DND-41 (cell line): ENCODE data around the gene HLA-A.

Experiments used
- ATAC-seq: fragments of 200-7000 bp; cut with Tn5 transposase; 3 replicates; pipeline ENCODE4 v1.9.1; 2021; ENCODE audit warnings: low read depth; ENCODE audit not compliant: insufficient read depth
- DNase-seq: peaks from one replicate; pipeline ENCODE4 v3.0.0-alpha.2; 2020
- H2AFZ ChIP-seq: 2 replicates; pipeline ENCODE4 v1.6.0; 2012; ENCODE audit warnings: low read depth, low read length
- H3K27ac ChIP-seq: 2 replicates; pipeline ENCODE4 v1.5.1; 2012; ENCODE audit warnings: low read length, inconsistent platforms
- H3K27me3 ChIP-seq: fragments of 200-600 bp; sonication (generic); 2 replicates; pipeline ENCODE4 v1.6.0; 2012; ENCODE audit warnings: low read length, mild to moderate bottlenecking, inconsistent platforms; ENCODE audit not compliant: insufficient read depth, poor library complexity
- H3K36me3 ChIP-seq: 2 replicates; pipeline ENCODE4 v1.5.1; 2012; ENCODE audit warnings: low read length, inconsistent platforms; ENCODE audit not compliant: insufficient read depth
- H3K4me1 ChIP-seq: 2 replicates; pipeline ENCODE4 v1.5.1; 2012; ENCODE audit warnings: mild to moderate bottlenecking, low read length; ENCODE audit not compliant: insufficient read depth
- H3K4me2 ChIP-seq: 2 replicates; pipeline ENCODE4 v1.6.0; 2012; ENCODE audit warnings: mild to moderate bottlenecking, moderate library complexity, low read length, inconsistent platforms; ENCODE audit not compliant: insufficient read depth
- H3K4me3 ChIP-seq, 2 experiments: fragments of 200-600 bp in 1 of 2; shearing (Covaris generic) in 1 of 2; 2 replicates each; pipeline ENCODE4 v1.5.1; 2012 to 2016; ENCODE audit warnings: inconsistent platforms in 2 of 2, low read length in 2 of 2, mild to moderate bottlenecking in 2 of 2, low read depth in 1 of 2, moderate library complexity in 1 of 2
- H3K79me2 ChIP-seq: 2 replicates; pipeline ENCODE4 v1.6.0; 2012; ENCODE audit warnings: low read length, inconsistent platforms; ENCODE audit not compliant: insufficient read depth
- H3K9ac ChIP-seq: 2 replicates; pipeline ENCODE4 v1.6.0; 2012; ENCODE audit warnings: low read depth, mild to moderate bottlenecking, inconsistent platforms, low read length, moderate library complexity
- H3K9me3 ChIP-seq: 2 replicates; pipeline ENCODE4 v1.5.1; 2012; ENCODE audit warnings: low read length, moderate library complexity, mild to moderate bottlenecking, inconsistent platforms; ENCODE audit not compliant: insufficient read depth, severe bottlenecking
- H4K20me1 ChIP-seq: 2 replicates; pipeline ENCODE4 v1.6.0; 2012; ENCODE audit warnings: low read length; ENCODE audit not compliant: insufficient read depth
- EZH2 ChIP-seq: IDR thresholded peaks from 3 replicates; pipeline ENCODE4 v1.6.1; 2012; ENCODE audit warnings: borderline replicate concordance, low read depth, mild to moderate bottlenecking, moderate library complexity, low read length, inconsistent platforms; ENCODE audit not compliant: severe bottlenecking
- TF ChIP-seq, protein P1 (sequence below): IDR thresholded peaks from 2 replicates; pipeline ENCODE4 v1.5.1; 2012; ENCODE audit warnings: borderline replicate concordance, low read length, moderate library complexity, mild to moderate bottlenecking; ENCODE audit not compliant: poor library complexity, severe bottlenecking; ENCODE audit errors: extremely low read depth

Gene HLA-A

DNA sequence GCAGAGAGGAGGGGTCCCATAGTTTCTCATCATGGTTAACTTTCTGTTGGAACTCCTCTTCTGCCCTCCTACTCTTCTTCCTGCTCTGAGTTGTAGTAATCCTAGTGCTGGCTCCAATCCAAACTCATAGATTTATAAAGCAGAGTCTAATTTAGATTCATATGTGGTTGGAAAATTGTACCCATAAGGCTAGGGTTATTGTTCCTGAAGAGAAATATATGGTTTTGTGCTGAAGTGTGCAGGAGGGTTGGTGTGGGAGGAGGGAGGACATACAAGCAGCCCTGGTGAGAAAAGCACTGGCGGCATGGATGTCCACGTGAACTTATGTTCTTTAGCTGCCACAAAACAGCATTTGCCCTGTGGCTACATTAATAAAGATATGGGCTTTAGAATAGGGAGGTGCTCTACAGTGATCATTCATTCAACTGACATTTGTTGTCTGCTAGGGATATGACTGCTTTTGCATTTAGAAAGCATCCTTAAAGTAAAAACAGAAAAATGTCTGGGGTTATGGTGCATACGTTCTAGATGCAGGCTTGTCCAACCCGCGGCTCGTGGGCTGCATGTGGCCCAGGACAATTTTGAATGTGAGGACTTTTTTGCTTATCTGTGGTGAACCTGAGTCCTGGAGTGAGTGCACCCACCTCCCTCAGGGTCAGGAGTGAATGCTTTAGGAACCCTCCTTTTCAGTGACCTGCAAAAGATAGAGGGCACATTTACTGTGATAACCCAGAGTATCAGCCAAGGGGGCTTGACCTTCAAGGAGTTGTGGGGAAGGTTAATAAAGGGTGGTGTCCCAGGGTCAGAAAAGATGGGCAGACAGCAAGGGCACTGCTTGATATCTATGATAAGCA lies 4.1 kb downstream of the HLA-A start:
- H4K20me1 ChIP-seq, result peaks cover 4% of the 10 kb centered on the region
- peaks cover 15% of the 10 kb centered on the region for H3K4me1 ChIP-seq
- no peak for DNase-seq
- no peak overlapping the region for H3K4me2 ChIP-seq
- ATAC-seq, result no peak
- H3K36me3 ChIP-seq, result peaks cover 17% of the 10 kb centered on the region
- H3K27me3 ChIP-seq, result no peaks in the 10 kb centered on the region
- H3K4me3 ChIP-seq, result no peak overlapping the region
- no peak overlapping the region for H3K27ac ChIP-seq
- no peaks in the 10 kb centered on the region for H3K9me3 ChIP-seq
- no peak overlapping the region for H2AFZ ChIP-seq
- H3K9ac ChIP-seq, result no peak overlapping the region
- TF ChIP-seq EZH2, result no peak
- TF ChIP-seq, protein P1, sequence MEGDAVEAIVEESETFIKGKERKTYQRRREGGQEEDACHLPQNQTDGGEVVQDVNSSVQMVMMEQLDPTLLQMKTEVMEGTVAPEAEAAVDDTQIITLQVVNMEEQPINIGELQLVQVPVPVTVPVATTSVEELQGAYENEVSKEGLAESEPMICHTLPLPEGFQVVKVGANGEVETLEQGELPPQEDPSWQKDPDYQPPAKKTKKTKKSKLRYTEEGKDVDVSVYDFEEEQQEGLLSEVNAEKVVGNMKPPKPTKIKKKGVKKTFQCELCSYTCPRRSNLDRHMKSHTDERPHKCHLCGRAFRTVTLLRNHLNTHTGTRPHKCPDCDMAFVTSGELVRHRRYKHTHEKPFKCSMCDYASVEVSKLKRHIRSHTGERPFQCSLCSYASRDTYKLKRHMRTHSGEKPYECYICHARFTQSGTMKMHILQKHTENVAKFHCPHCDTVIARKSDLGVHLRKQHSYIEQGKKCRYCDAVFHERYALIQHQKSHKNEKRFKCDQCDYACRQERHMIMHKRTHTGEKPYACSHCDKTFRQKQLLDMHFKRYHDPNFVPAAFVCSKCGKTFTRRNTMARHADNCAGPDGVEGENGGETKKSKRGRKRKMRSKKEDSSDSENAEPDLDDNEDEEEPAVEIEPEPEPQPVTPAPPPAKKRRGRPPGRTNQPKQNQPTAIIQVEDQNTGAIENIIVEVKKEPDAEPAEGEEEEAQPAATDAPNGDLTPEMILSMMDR, result no peak
- peaks cover 17% of the 10 kb centered on the region for H3K79me2 ChIP-seq

DNA sequence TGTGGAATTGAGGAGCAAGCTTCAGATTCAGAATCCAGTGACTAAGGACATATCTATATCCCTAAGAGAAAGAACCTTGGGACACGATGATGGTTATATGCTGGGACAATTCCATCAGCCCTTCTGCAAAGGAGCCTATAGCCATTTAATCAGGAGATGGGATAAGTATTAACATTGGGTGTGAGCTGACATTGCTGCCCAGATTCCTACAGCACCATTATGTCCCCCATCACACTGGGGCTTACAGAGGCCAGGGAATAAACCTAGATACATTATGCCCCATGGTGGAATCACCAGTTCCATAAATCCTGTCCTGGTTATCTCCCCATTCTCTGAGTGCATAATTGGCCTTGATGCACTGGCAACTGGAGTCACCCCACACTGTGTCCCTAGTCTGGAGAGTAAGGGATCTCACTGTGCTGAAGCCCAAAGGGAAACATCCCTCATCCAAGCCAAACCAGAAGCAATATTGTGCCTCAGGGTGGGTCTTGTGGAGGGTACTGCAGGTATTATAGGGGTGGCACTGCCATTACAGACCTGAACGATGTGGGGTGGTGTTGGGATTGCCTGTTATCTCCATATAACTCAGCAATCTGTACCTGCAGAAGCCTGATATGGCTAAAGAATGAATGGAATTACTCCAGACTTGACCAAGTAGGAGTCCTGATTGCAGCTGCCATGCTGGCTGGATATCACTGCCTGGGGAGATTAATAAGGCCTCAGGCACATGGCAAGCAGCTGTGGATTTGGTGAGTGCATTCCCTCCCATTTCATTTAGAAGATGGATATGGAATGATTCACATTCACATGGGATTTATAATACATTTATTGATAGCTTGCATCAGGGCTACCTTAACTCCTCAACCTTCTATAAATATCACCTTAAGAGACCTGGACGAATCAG lies 5.0 kb downstream of the HLA-A start:
- H3K27me3 ChIP-seq, result no peaks in the 10 kb centered on the region
- peaks cover 10% of the 10 kb centered on the region for H3K4me1 ChIP-seq
- H4K20me1 ChIP-seq, result peaks cover 4% of the 10 kb centered on the region
- TF ChIP-seq EZH2, result no peak
- TF ChIP-seq, protein P1, result no peak
- DNase-seq (no peak), ATAC-seq (no peak)
- no peak overlapping the region for H3K4me2 ChIP-seq
- no peaks in the 10 kb centered on the region for H3K9me3 ChIP-seq
- peaks cover 12% of the 10 kb centered on the region for H3K79me2 ChIP-seq
- H2AFZ ChIP-seq, result no peak overlapping the region
- H3K4me3 ChIP-seq, result no peak overlapping the region
- H3K36me3 ChIP-seq, result peaks cover 17% of the 10 kb centered on the region
- H3K9ac ChIP-seq, result no peak overlapping the region
- no peak overlapping the region for H3K27ac ChIP-seq

DNA sequence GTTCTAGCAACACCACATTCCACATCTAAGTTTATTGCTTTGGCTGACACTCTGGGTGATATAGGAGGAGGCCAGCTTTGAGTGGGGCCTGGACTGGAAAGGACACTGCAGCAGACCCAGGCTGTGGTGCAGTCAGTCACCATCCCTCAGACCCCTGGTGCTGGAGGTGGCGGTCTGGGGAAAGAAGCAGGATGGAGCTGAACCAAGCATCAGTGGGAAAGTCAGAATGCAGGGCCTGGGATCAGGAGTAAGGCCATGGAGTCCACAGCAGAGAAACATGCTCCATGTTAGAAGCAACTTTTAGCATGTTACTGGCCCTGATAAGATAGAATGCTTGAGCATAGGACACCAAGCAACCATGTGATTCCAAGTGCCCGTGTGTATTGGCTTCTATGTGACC lies 5.9 kb downstream of the HLA-A start:
- Histone ChIP-seq H3K36me3 (peaks cover 16% of the 10 kb centered on the region), H3K4me3 (no peak overlapping the region), H4K20me1 (peaks cover 4% of the 10 kb centered on the region), H3K79me2 (peaks cover 4% of the 10 kb centered on the region), H2AFZ (no peak overlapping the region), H3K9ac (no peak overlapping the region), H3K4me1 (peaks cover 6% of the 10 kb centered on the region), H3K4me2 (no peak overlapping the region), H3K27me3 (no peaks in the 10 kb centered on the region), H3K27ac (no peak overlapping the region), H3K9me3 (no peaks in the 10 kb centered on the region)
- TF ChIP-seq, protein P1, result no peak
- no peak for TF ChIP-seq EZH2
- DNase-seq (no peak), ATAC-seq (no peak)
